Measurements from ENCODE around the gene SPIB.

The SPIB gene

GRCh38 chr19:50444059-50444458, 25.3 kb downstream of the SPIB start:
- no peak for DNase-seq (ENCODE audit: low read depth)

- no peak for DNase-seq (ENCODE audit: low read depth)
Measured at GRCh38 chr19:50447053-50447452, 28.3 kb downstream of the SPIB start.

GRCh38 chr19:50447750-50448149, 29.0 kb downstream of the SPIB start:
- DNase-seq (ENCODE audit: low read depth), result no peak

- DNase-seq (ENCODE audit: low read depth), result no peak
Measured at GRCh38 chr19:50449236-50449899, 30.6 kb downstream of the SPIB start.

GRCh38 chr19:50450369-50451222, 31.9 kb downstream of the SPIB start:
- DNase-seq (ENCODE audit: low read depth), result no peak

- DNase-seq (ENCODE audit: low read depth), result no peak
Measured at GRCh38 chr19:50451223-50451534, 32.4 kb downstream of the SPIB start.

GRCh38 chr19:50453243-50453642, 34.5 kb downstream of the SPIB start:
- DNase-seq (ENCODE audit: low read depth), result no peak

GRCh38 chr19:50455992-50456391, 37.3 kb downstream of the SPIB start:
- DNase-seq (ENCODE audit: low read depth), result no peak

GRCh38 chr19:50457300-50457699, 38.6 kb downstream of the SPIB start:
- no peak for DNase-seq (ENCODE audit: low read depth)

- peak; percentile 15 for DNase-seq (ENCODE audit: low read depth)
Measured at GRCh38 chr19:50458396-50459066, 39.8 kb downstream of the SPIB start.

- DNase-seq (ENCODE audit: low read depth), result no peak
Measured at GRCh38 chr19:50459067-50459456, 40.3 kb downstream of the SPIB start.

GRCh38 chr19:50459638-50460037, 40.9 kb downstream of the SPIB start:
- DNase-seq (ENCODE audit: low read depth), result no peak

- peak; percentile 16 for DNase-seq (ENCODE audit: low read depth)
Measured at GRCh38 chr19:50460161-50460765, 41.5 kb downstream of the SPIB start.

GRCh38 chr19:50461066-50461875, 42.5 kb downstream of the SPIB start:
- DNase-seq (ENCODE audit: low read depth), result peak; percentile 65

GRCh38 chr19:50462970-50463369, 44.2 kb downstream of the SPIB start:
- DNase-seq (ENCODE audit: low read depth), result no peak

GRCh38 chr19:50464348-50464747, 45.6 kb downstream of the SPIB start:
- DNase-seq (ENCODE audit: low read depth), result no peak

- no peak for DNase-seq (ENCODE audit: low read depth)
Measured at GRCh38 chr19:50465000-50465399, 46.3 kb downstream of the SPIB start.

- peak; percentile 25 for DNase-seq (ENCODE audit: low read depth)
Measured at GRCh38 chr19:50465986-50466705, 47.4 kb downstream of the SPIB start.

- DNase-seq (ENCODE audit: low read depth), result no peak
Measured at GRCh38 chr19:50466706-50467039, 47.9 kb downstream of the SPIB start.

GRCh38 chr19:50467566-50467965, 48.8 kb downstream of the SPIB start:
- DNase-seq (ENCODE audit: low read depth), result no peak

GRCh38 chr19:50468818-50469217, 50.1 kb downstream of the SPIB start:
- DNase-seq (ENCODE audit: low read depth), result no peak

Measured in EH (cell line).